Limb (tissue), 2 donors: ENCODE measurements around the gene WIPF3.
A peak's percentile ranks its signal among the peaks of the same experiment; 100 is the strongest.

ENCODE experiments used
- DNase-seq, 2 donors: peaks; one replicate each; pipeline ENCODE4 v3.0.0-alpha.2; 2016; ENCODE audit errors: extremely low spot score in 2 of 2

Gene WIPF3

DNA sequence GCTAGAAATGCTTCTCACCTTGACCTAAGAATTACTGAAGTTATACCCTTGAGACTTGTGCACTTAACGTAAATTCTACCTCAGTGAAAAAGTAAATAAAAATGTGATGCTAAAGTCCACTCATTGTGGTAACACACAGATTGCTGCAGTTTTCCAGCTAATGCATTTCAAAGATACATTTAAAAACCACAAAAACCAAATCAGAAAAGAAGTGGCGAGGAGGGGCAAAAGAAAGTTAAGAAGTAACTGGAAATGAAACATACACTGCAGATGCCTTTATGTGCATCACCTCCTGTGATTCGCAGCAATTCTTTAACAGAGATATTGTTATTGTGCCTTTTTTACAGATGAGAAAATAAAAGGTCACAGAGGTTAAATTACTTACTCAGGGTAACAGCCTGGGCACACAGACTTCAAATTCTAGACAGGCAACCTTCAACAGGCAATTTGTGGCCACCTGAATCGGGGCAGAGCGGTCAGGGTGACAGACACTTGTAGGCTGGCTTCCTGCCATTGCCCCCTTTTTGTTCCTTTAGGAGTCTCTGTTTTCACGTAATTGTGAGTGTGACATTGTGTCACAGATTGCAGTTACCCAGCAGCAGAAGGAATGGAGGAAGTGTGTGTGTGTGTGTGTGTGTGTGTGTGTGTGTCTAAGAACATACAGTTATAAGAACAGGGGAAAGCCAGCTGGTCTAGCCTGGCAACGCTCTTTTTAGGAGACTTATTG is 1.9 kb downstream of the WIPF3 start:
- no peak for DNase-seq

DNA sequence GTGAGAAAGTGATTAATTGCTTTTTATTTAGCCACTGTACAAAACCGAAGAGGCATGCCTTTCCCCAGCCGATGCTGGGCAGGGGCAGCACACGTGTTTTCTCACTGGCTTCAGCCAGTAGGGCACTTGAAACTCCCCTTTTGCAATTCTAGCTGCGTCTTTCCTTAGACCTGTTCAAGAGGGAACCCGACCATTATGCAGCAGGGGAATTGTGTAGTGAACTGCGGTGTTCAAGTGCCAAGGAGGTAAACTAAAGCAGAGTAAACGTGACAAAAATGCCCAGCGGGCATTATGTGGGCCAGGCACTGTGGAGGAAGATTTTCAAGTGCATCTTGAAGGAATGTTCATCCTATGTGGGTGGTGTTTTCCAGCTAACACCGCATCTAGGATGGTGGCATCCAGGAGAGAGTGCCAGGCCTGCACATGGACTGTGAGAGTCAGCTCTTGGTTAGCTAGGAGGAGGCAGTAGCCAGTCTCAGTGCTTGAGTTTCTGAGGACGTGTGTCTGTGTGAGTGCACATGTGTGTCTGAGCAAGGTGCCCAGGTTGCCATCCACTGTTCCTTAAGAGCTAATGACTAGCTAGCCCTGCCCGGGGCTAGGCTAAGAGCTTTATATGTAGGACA is 3.3 kb downstream of the WIPF3 start:
- no peak for DNase-seq

DNA sequence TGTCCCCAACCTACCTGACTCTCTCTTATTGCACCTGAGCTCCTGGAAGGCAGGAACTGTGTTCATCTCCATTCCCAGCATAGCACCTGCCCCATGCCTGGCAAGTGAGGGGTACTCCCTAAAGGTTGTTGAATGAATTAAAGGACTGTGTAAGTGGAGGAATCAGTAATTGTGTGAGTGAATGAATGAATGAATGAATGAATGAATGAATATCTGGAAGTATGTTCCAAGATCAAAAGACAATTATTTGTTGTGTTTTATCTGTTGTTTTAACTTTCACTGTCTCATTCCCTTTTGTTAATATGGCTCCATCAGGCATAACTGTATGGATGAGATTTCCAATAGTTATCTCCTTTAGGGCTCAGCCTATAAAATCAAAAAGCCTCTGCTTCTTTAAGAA is 4.0 kb downstream of the WIPF3 start:
- no peak for DNase-seq

- DNase-seq: no peak
These were observed 4.6 kb downstream of the WIPF3 start for GRCh38 chr7:29810813-29811482.

DNA sequence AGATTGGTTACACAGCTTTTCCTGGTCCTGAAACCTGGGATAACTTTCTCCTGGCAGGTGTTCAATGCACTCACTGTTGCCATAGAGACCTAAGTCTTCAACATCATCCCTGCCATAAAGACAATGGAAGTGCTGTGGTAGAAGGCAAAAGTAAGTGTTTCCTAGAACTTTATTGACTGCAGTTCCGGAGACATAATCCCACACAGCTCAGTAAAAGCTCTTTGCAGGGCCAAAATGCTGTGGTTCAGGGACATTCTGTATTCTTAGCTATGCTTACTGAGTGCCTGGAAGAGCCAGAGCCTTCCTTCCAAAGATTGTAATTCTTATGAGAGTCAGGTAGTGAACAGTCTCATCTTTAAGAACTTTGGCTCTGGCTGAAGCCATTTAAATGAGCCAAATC is 5.3 kb downstream of the WIPF3 start:
- no peak for DNase-seq

- no peak for DNase-seq
These were observed 6.0 kb downstream of the WIPF3 start for GRCh38 chr7:29812185-29812876.

- no peak for DNase-seq
These were observed 9.1 kb downstream of the WIPF3 start for GRCh38 chr7:29815181-29816105.

DNA sequence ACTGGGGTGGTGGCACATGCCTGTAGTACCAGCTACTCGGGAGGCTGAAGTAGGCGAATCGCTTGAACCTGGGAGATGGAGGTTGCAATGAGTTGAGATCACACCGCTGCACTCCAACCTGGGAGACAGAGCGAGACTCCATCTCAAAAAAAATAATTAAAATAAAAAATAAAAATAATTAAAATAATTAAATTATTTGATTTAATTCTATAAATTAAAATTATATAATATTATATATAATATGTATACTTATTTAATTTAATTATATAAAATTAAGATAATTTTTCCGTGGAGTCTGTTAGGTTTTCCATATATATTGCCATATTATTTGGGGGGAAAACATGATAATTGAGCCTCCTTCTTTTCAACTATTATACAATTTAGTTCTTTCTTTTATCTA is 12.0 kb downstream of the WIPF3 start:
- DNase-seq: no peak

- DNase-seq: no peak
These were observed 19.6 kb downstream of the WIPF3 start for GRCh38 chr7:29825775-29826529.

GRCh38 chr7:29826530-29826822 is 20.2 kb downstream of the WIPF3 start:
- no peak for DNase-seq

GRCh38 chr7:29826904-29827303 is 20.6 kb downstream of the WIPF3 start:
- no peak for DNase-seq

GRCh38 chr7:29831705-29832104 is 25.4 kb downstream of the WIPF3 start:
- no peak for DNase-seq

- no peak for DNase-seq
These were observed 27.6 kb downstream of the WIPF3 start for GRCh38 chr7:29833929-29834328.

GRCh38 chr7:29835718-29836117 is 29.4 kb downstream of the WIPF3 start:
- no peak for DNase-seq

DNA sequence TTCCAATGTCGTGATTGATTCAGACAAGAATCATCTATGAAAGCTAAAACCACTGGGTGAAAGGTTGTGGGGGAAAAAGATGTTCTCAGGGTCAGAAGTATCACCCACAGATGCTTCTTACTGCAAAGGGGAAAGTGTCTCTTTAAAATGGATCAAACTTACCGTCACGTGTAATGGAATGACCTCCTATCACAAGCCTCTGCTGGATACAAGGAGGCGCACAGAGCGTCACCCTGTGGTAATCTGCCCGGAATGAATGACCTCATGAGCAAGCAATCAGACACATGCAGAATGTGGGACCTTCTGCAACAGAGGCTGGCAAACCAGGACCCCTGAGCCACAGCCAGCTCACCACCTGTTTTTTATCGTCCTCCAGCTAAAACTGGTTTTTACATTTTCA is 33.0 kb downstream of the WIPF3 start:
- DNase-seq: peak; percentile 54 to 81

GRCh38 chr7:29839921-29840320 is 33.6 kb downstream of the WIPF3 start:
- no peak for DNase-seq

DNA sequence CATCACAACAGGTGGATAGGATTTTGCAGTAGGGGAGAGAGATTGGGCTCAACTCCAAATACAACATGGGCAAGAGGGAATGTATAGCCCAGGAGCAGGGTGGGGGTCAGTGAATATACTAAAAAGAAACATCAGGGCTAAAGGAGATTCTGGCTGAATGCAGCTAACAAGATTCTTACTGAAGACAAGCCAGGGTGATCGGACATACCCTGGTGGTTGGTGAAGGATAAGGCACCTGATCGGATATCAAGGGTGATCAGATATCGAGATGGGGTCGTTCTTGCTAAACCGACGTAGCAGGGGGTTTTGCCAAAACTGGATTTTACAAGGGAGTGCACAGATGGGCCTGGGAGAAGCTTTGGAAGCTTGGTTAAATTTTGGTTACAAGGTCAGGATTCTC is 34.4 kb downstream of the WIPF3 start:
- no peak for DNase-seq

DNA sequence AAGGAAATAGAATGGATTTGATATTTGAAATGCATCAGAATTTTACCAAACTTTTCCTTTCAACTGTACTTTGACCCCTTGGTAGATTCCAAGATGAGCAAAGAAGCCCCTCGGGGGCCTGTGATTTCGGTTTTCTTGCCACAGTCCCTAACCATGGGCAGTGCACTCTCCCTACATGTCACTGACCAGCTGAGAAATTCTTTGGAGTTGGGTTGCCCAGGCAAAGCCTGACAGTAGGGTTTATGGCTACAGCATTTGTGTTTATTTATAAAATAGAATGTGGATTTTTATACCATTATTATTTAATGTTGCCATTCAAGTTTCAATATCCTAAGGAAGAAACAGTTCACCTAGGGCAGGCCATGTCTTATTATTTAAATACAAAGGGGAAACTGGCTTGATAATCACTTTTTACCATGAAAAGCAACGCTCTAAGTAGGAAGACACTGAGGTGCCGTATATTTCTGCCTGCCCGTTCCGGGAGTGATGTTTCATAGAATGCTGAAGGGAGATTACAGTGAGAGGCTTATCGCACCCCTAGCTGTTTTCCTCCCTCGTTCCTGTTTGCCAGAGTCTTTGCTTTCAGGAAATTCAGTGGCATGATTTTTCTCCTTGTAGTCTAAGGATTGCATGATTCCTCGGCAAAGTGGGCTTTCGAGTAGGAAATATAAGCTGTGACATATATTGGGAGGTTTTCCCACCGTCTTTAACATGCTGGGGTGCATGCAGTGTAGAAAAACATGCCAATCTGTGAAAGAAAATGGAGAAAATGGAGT is 35.8 kb downstream of the WIPF3 start:
- DNase-seq: no peak

- DNase-seq: no peak
These were observed 36.8 kb downstream of the WIPF3 start for GRCh38 chr7:29843093-29843492.

DNA sequence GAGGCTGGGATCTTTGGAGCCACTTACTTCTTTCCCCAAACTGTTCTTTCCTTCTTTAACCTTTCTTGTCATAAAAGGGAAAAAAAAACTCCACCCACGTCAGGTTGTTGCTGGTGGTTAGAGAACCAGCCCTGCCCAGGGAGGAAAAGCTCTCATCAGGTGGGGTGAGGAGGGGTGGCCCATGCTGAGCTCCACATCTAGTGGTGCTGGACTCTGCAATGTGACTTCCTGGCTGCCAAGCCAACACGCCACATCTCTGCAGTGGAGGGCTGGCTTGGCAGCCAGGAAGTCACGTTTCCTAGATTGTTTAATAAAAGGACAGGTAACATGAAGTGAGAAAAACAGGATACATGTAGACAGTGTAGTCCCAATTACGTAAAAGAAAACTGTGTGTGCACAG is 37.4 kb downstream of the WIPF3 start:
- no peak for DNase-seq
